Chondrocyte (in vitro differentiated cells): ENCODE results near the gene TNFRSF4. TPM values are rescaled to one million over a fixed set of nuclear protein-coding genes. Genes with fewer than 3 reads are reported as not detected.

Source experiments
- DNase-seq: peaks from one replicate; pipeline ENCODE4 v3.0.0; 2021; ENCODE audit warnings: mixed read lengths, low spot score
- H3K27ac Mint-ChIP-seq: one replicate; pipeline ENCODE4 v1.8.0; 2021; ENCODE audit warnings: mild to moderate bottlenecking, moderate library complexity, mixed read lengths; ENCODE audit not compliant: unreplicated experiment
- H3K27me3 Mint-ChIP-seq: 2 replicates; pipeline ENCODE4 v1.8.0; 2021; ENCODE audit warnings: low read depth, mixed read lengths
- H3K36me3 Mint-ChIP-seq: 2 replicates; pipeline ENCODE4 v1.8.0; 2021; ENCODE audit warnings: low read depth, mixed read lengths
- H3K4me1 Mint-ChIP-seq: 2 replicates; pipeline ENCODE4 v1.8.0; 2021; ENCODE audit warnings: low read depth, mild to moderate bottlenecking, mixed read lengths
- H3K4me3 Mint-ChIP-seq: one replicate; pipeline ENCODE4 v1.8.0; 2021; ENCODE audit warnings: mild to moderate bottlenecking, moderate library complexity, mixed read lengths; ENCODE audit not compliant: unreplicated experiment
- H3K9me3 Mint-ChIP-seq: 2 replicates; pipeline ENCODE4 v1.8.0; 2021; ENCODE audit warnings: low read depth, mixed read lengths
- CTCF ChIP-seq: fragments of 200-600 bp; sonication (generic); IDR thresholded peaks from 2 replicates; pipeline ENCODE4 v1.5.0; 2021; ENCODE audit warnings: antibody characterized with exemption, mild to moderate bottlenecking, moderate library complexity
- total RNA-seq: library from RNA; stranded (reverse); gene quantifications from 3 replicates; pipeline ENCODE4 v1.2.1, GENCODE V29; 2021

TNFRSF4 gene
- total RNA-seq, 1 donor from 2014 or later: not detected

GRCh38 chr1:1237874-1238701 is 24.1 kb upstream of the TNFRSF4 start:
- TF ChIP-seq CTCF: peak; percentile 17
- peaks cover 23% of the 10 kb centered on the region for H3K4me1 Mint-ChIP-seq
- no peak for DNase-seq
- no peak overlapping the region for H3K4me3 Mint-ChIP-seq
- no peaks in the 10 kb centered on the region for H3K9me3 Mint-ChIP-seq
- peaks cover 7% of the 10 kb centered on the region for H3K36me3 Mint-ChIP-seq
- no peaks in the 10 kb centered on the region for H3K27me3 Mint-ChIP-seq
- peak overlapping the region; percentile 8 for H3K27ac Mint-ChIP-seq

GRCh38 chr1:1236945-1237873 is 23.3 kb upstream of the TNFRSF4 start:
- Mint-ChIP-seq H3K9me3 (no peaks in the 10 kb centered on the region), H3K27ac (no peak overlapping the region), H3K4me3 (no peak overlapping the region), H3K36me3 (peaks cover 7% of the 10 kb centered on the region), H3K27me3 (no peaks in the 10 kb centered on the region), H3K4me1 (peaks cover 23% of the 10 kb centered on the region)
- DNase-seq: no peak
- TF ChIP-seq CTCF: no peak

- Mint-ChIP-seq H3K27ac (no peak overlapping the region), H3K36me3 (peaks cover 7% of the 10 kb centered on the region), H3K4me3 (no peak overlapping the region), H3K4me1 (peaks cover 23% of the 10 kb centered on the region), H3K9me3 (no peaks in the 10 kb centered on the region), H3K27me3 (no peaks in the 10 kb centered on the region)
- no peak for TF ChIP-seq CTCF
- DNase-seq: no peak
Observed at GRCh38 chr1:1236176-1236763, 22.3 kb upstream of the TNFRSF4 start.

DNA sequence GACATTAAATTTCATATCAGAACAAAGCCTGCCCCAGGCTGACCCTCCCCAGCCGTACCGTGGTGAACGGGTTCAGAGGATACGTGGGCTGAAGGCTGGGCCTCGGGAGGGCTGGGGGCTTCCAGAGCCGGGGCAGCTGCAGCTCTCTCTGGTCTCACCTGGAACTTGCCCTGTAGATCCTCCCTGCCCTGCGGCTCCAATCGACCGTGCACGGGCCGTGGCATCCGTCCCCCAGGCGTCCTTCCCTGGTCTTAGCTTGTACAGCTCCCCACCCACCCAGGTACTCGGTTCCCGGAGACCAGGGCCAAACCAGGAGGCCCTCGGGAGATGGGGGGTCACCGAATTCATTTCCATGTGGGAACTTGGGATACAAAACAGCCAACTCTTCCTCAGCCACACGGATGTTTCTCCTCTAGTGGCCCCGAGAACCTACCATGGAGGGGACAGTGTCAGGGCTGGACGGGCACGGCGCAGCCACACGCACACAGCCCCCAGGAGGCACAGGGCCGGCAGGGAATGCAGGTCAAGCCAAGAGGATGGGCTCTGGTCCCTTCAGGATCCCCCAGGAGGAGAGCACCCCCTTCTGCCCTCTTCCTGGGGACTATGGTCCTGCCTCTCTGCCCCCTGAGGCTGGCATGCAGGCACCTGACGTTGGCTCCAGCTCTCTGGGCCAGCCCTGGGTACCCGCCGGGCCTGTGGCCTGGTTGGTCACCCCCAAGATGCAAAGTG is 21.2 kb upstream of the TNFRSF4 start:
- TF ChIP-seq CTCF: no peak
- Mint-ChIP-seq H3K27ac (no peak overlapping the region), H3K27me3 (no peaks in the 10 kb centered on the region), H3K9me3 (no peaks in the 10 kb centered on the region), H3K4me1 (peaks cover 32% of the 10 kb centered on the region), H3K36me3 (peaks cover 7% of the 10 kb centered on the region), H3K4me3 (no peak overlapping the region)
- no peak for DNase-seq
